Kidney (tissue), 14 donors: Measurements from ENCODE around the gene ASB3. TPM values are rescaled to one million over a fixed set of nuclear protein-coding genes. Genes with fewer than 3 reads are reported as not detected.

Experiments
- DNase-seq, 5 donors: peaks; one replicate each; pipeline ENCODE4 v3.0.0-alpha.2; 2013 to 2020
- FAIRE-seq: peaks from 2 replicates; lab custom pipeline; 2012; peaks lifted over from hg19 to GRCh38; lab: Jason Lieb, UNC
- H3K27ac ChIP-seq, 2 donors: one replicate each; pipeline ENCODE4 v1.7.0; 2013; ENCODE audit warnings: low read depth in 2 of 2, low read length in 2 of 2, inconsistent platforms in 1 of 2
- H3K27me3 ChIP-seq: one replicate; pipeline ENCODE4 v1.7.1; 2013; ENCODE audit warnings: low read length, inconsistent platforms; ENCODE audit not compliant: control insufficient read depth, insufficient read depth
- H3K36me3 ChIP-seq, 3 donors: one replicate each; pipeline versions ENCODE4 v1.7.0 to v1.7.1; 2013; ENCODE audit warnings: low read length in 3 of 3, control low read depth in 1 of 3, inconsistent platforms in 1 of 3; ENCODE audit not compliant: insufficient read depth in 3 of 3, control insufficient read depth in 2 of 3
- H3K4me1 ChIP-seq, 3 donors: one replicate each; pipeline versions ENCODE4 v1.7.0 to v1.7.1; 2013; ENCODE audit warnings: low read length in 3 of 3, inconsistent platforms in 1 of 3, low read depth in 1 of 3; ENCODE audit not compliant: control insufficient read depth in 2 of 3, insufficient read depth in 2 of 3
- H3K4me3 ChIP-seq, 3 donors: one replicate each; pipeline versions ENCODE4 v1.7.0 to v1.8.1; 2013; ENCODE audit warnings: low read length in 3 of 3, control low read depth in 1 of 3, inconsistent platforms in 1 of 3
- H3K9ac ChIP-seq, 3 donors: one replicate each; pipeline versions ENCODE4 v1.7.0 to v1.7.1; 2013; ENCODE audit warnings: low read length in 3 of 3, control low read depth in 1 of 3, inconsistent platforms in 1 of 3
- H3K9me3 ChIP-seq, 3 donors: one replicate each; pipeline versions ENCODE4 v1.7.0 to v1.7.1; 2013; ENCODE audit warnings: low read length in 3 of 3, control low read depth in 1 of 3, inconsistent platforms in 1 of 3; ENCODE audit not compliant: control insufficient read depth in 2 of 3, insufficient read depth in 1 of 3
- intact Hi-C: fragments of 100-400 bp; cut with DNase I; formaldehyde crosslinking; loops from one replicate; pipeline ENCODE4 v1.11.1; 2022
- polyA plus RNA-seq: library from polyadenylated mRNA; stranded (reverse); fragments of 350-450 nt; fragmentation: Illumina TruSeq; extraction: RNeasy Lipid Tissue Mini Kit (QIAGEN cat#74804); gene quantifications from one replicate; pipeline ENCODE4 v1.2.3, GENCODE V29; 2014; ENCODE audit warnings: low read depth, low replicate concordance; ENCODE audit not compliant: insufficient read depth
- total RNA-seq: library from RNA; stranded (reverse); fragmentation: NEBNext Ultra II Directional; extraction: Animal tissue kit (Norgen Biotek cat#: 25700); gene quantifications from one replicate; pipeline ENCODE4 v1.2.1, GENCODE V29; 2021
- TF ChIP-seq, protein P1 (sequence below): IDR thresholded peaks from 3 replicates; pipeline ENCODE4 v1.5.1; 2012; ENCODE audit warnings: mild to moderate bottlenecking, moderate library complexity, borderline replicate concordance; ENCODE audit not compliant: insufficient read depth; ENCODE audit errors: extremely low read depth
- donor health status: control.
- donor health status: control.
- donor health status: control.
- donor health status: control.
- donor health status: control.
- donor health status: DM: yes; HTN: yes; CAD: no.
- donor health status: Normal renal cell carcinoma (clear cell type).

The ASB3 gene
- total and polyA plus RNA-seq, 2 donors from 2014 or later: 8.0 to 20.1 TPM

GRCh38 chr2:53744395-53745065 is 42.2 kb downstream of the ASB3 start:
- TF ChIP-seq, protein P1, sequence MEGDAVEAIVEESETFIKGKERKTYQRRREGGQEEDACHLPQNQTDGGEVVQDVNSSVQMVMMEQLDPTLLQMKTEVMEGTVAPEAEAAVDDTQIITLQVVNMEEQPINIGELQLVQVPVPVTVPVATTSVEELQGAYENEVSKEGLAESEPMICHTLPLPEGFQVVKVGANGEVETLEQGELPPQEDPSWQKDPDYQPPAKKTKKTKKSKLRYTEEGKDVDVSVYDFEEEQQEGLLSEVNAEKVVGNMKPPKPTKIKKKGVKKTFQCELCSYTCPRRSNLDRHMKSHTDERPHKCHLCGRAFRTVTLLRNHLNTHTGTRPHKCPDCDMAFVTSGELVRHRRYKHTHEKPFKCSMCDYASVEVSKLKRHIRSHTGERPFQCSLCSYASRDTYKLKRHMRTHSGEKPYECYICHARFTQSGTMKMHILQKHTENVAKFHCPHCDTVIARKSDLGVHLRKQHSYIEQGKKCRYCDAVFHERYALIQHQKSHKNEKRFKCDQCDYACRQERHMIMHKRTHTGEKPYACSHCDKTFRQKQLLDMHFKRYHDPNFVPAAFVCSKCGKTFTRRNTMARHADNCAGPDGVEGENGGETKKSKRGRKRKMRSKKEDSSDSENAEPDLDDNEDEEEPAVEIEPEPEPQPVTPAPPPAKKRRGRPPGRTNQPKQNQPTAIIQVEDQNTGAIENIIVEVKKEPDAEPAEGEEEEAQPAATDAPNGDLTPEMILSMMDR: no peak
- Histone ChIP-seq H3K4me1 (no peaks in the 10 kb centered on the region), H3K9me3 (no peaks in the 10 kb centered on the region), H3K4me3 (no peak overlapping the region), H3K27me3 (no peaks in the 10 kb centered on the region), H3K27ac (no peak overlapping the region), H3K36me3 (no peaks in the 10 kb centered on the region), H3K9ac (no peak overlapping the region)
- DNase-seq (no peak), FAIRE-seq (no peak)
- intact Hi-C loops: no loop called here

DNA sequence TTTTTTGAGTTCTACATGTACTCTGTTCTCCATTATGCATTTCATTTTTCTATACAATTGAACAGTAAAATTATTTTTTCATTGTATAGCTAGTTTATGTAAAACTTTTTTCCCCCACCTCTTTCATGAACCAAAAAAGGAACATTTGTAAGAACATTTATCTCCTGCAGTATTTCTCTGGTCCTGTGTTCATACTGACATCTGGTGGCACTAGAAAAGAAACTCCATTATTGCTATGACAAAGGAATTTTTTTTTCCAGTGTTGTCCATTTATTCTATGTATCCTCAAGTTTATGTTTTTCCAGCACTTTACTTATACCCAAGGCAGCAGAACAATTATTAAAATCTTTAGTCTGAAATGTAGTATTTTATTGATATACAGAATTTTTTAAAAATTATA is 46.6 kb downstream of the ASB3 start:
- DNase-seq (peak in 2 of 5 donors; percentile 46 to 78), FAIRE-seq (no peak)
- Histone ChIP-seq H3K9ac (no peak overlapping the region), H3K9me3 (no peaks in the 10 kb centered on the region), H3K4me3 (no peak overlapping the region), H3K27ac (no peak overlapping the region), H3K4me1 (no peaks in the 10 kb centered on the region), H3K27me3 (no peaks in the 10 kb centered on the region), H3K36me3 (peaks cover 0 to 2% (median 0%) of the 10 kb centered on the region in 3 donors)
- intact Hi-C loops: no loop called here
- TF ChIP-seq, protein P1: peak; percentile 5

- H3K4me3 ChIP-seq: no peak overlapping the region
- no peaks in the 10 kb centered on the region for H3K9me3 ChIP-seq
- no peaks in the 10 kb centered on the region for H3K4me1 ChIP-seq
- no peak for FAIRE-seq
- intact Hi-C loops: no loop called here
- H3K36me3 ChIP-seq: peaks cover 0 to 2% (median 0%) of the 10 kb centered on the region in 3 donors
- no peak overlapping the region for H3K27ac ChIP-seq
- DNase-seq: no peak
- no peak overlapping the region for H3K9ac ChIP-seq
- H3K27me3 ChIP-seq: no peaks in the 10 kb centered on the region
- TF ChIP-seq, protein P1: no peak
These were observed 47.7 kb downstream of the ASB3 start for GRCh38 chr2:53739032-53739431.
